Keratinocyte (primary cell): ENCODE data around the gene CD300LD.

ENCODE experiments used
- CTCF ChIP-seq, 3 experiments: IDR thresholded peaks in 1 of 3; conservative IDR thresholded peaks in 1 of 3; optimal IDR thresholded peaks in 1 of 3; 2 replicates in 2 of 3; 3 replicates in 1 of 3; pipeline versions ENCODE3 to v1.5.1; 2011; ENCODE audit warnings: low read length in 3 of 3, mild to moderate bottlenecking in 3 of 3, moderate library complexity in 2 of 3, control low read depth in 1 of 3, inconsistent platforms in 1 of 3; ENCODE audit not compliant: insufficient read depth in 2 of 3; ENCODE audit errors: extremely low read depth in 1 of 3
- EZH2 ChIP-seq: IDR thresholded peaks from one replicate; pipeline ENCODE4 v1.6.1; 2012; ENCODE audit warnings: inconsistent platforms, mild to moderate bottlenecking, low read length, moderate library complexity

DNA sequence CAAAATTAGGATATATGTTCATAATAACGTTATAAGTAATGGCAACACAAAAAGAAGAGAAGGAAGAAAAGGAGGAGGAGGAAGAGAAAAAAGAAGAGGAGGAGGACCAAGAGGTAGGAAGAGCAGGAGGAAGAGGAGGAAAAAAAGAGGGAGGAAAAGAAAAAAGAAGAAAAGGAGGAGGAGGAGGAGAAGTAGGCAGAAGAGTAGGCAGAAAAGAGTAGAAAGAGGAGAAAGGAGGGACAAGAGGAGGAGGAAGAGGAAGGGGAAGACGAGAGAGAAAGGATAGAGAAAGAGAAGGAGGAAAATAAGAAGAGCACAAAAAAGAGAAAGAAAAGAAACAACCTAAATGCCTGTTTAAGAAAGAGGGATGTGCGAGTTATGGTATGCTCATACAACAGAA is 55.2 kb downstream of the CD300LD start:
- TF ChIP-seq CTCF (optimal IDR thresholded peaks at IDR 0.05 in 1 of 3, IDR thresholded peaks at IDR 0.05 in 1 of 3, conservative IDR thresholded peaks at IDR 0.05 in 1 of 3; ENCODE audit: extremely low read depth in 1 of 3, insufficient read depth in 2 of 3, low read length in 3 of 3) (no peak), EZH2 (no peak)
